DLD1 (cell line): Measurements from ENCODE around the gene POLN.
"Not testable (repeated sequence)": the region's sequence is repeated elsewhere in the genome, so short reads cannot be mapped to it uniquely, and the experiment has no call there.

Experiments used
- in situ Hi-C: cut with HindIII; loops from 2 replicates; pipeline ENCODE4 v1.10.0; 2017; ENCODE audit warnings: low sequenced_read_pairs

The POLN gene

DNA sequence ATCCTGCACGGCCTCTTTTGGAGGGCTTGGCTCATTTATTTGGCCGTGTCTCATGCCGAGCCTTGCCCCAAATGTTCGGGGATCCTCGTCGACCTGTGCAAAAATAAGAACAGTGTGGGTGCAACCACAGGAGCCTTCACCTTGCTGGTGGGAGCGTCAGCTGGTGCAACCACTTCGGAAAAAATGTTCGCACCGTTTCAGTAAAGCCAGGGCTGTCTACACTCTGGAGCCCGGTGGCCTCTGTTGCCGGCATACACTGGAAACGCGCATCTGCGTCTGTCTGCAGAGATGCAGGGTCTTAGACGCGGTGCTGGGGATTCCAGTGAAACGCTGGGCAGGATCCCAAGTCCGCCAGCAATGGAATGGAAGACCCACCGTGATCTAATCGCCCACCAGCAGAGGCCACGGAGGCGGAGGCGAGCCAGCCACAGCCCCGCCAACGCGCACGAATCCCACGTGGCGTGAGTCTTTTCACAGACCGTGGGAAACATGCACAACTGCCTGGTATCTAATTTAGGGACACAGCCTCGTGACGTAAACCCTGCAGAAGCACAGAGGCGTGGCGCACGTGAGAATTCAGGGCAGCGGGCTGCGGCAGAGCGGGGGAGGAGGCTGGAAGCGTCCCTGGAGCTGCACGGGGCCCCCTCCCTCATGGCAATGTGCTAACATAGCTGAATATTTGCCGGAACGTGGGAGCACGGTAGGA lies 33.8 kb upstream of the POLN start:
- in situ Hi-C loops: no loop called here

DNA sequence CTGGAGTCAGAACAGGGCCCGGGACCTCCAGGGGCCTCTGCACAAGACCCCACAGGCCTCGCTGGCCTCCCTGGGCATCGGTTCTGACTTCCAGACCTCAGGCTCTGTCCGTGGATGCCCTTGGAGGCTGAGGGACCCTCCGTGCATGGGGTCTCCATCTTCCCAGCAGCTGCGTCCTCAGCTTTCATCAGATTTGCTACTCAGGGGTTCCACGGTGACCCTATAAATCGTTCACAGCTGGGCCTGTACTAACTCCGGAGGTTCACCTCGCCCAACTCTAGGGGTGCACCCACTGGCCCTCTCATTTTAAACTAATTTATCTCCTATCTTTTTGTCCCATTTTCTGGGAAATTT lies 33.1 kb upstream of the POLN start:
- in situ Hi-C loops: not testable (repeated sequence)

DNA sequence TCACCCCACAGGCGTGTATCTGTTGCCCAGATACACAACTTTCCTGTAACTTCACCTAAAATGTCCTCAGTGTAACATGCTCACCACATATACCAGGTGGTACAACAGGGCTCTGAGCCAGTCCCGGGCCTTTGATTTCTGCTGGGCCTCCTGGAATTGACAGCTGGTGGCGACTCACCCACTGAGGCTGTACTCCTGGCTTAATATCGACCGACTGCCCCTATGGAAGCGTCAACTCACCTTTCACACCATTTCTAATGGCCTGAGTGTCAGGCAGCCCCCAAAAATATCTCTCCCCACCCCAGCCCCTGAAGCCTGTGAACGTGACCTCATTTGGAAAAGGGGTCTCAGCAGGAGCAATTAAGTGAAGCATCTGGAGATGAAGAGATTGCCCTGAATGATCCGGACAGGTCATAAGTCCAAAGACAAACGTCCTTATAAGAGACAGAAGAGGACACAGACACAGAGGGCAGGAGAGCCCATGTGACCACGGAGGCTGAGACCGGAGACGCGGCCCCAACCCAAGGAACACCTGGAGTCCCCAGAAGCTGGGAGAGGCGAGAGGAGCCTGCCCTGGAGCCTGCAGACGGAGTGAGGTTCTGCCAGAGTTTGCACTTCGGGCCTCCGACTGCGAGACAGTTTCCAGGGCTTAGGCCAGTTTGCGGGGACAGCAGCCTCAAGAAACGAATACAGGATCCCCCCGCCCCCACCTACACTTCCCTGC lies 32.6 kb upstream of the POLN start:
- in situ Hi-C loops: no loop called here

DNA sequence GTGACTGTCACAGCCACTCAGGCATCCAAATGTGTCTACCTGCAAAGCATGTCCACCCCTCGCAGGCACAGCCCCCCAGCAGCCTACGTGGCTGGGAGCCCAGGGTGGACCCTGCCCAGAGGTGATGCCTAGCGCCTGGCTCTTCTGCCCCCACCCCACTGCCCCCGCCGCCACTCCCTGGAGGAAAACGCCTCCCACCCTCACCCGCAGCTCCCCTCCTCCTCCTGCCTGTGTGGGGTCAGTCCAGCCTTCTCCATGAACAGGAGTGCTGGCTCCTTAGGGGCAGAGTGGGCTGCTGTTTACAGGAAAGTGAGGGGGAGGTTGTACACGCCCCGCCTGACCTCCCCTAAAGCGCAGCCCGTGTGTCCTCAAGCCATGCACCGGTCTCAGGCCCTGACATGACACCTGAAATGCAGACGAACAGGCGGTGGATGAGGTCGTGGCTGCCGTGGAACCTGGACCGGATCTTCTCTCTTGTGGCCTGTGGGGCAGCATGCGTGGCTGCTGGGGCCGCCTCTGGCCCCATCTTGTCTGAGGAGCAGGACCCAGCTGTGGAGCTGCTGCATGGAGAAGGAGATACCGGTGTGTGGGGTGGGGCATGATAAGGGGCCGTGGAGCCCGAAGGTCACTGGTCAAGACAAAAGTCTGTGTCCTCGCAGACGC lies 31.9 kb upstream of the POLN start:
- in situ Hi-C loops: no loop called here

DNA sequence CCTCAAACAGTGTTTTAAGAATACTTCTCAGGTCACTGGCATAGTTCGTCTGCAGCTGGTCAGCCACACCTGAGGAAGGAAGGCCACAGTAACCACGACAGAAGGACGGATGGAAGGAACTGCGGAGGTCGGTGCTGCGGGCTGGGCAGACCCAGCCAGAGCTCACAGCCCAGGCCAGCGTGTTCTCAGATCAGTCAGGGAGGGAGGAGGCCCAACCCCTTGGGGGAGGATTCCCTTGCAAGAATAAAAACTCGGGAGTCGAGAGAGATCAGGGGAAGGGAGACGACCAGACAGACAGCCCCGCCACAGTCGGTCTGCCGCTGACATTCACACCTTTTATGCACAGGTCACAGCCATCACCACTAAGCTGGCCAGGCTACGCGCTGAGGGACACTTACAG lies 31.3 kb upstream of the POLN start:
- in situ Hi-C loops: no loop called here

DNA sequence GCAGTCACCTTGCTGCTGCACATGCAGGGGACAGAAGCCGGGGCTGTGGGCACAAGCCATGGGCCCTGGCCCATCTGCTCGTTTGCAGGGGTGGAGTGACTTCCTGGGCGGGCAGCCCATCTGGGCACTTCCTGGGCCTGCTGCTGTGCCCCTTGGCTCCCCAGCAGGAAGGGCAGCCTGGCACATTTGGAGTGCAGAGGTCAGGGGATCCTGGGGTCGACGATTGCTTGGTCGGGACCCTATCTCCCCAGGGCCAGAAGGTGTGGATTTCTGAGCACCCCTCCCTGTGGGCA lies 30.9 kb upstream of the POLN start:
- in situ Hi-C loops: no loop called here

DNA sequence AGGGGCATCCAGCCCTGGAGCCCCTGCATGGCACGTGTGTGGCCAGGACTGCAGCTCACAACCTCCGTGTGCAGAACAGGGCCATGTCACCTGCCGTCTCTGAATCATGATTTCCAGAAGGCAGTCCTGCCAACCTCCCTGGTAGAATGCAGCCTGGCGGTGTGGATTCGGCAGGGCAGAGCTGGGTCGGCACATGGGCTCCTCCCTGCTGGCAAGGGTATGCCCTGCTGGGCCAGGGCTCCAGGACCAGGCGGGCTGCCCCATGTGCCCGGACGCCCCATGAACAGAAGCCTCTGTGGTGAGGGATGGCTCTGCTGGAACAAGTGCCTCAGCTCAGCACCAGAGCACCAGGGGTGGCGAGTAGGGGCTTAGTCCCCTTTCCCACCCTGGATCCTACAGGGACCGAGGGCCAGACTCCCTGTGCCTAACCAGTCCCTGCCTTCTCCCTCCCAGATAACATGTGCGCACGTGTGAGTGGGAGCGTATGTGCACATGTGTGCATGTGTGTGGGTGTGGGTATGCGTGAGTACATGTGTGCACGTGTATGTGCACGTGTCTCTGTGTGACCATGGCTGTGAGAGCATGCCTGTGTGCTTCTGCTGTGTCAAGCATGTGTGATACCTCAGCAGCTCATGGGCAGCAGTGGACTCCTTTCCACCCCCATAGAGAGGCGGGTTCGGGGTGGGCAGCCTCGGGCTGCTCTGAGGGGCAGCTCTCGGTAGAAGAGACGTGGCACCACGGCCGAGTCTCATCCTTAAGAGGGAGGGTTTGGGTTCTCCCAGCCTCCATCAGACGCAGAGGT lies 30.3 kb upstream of the POLN start:
- in situ Hi-C loops: no loop called here

DNA sequence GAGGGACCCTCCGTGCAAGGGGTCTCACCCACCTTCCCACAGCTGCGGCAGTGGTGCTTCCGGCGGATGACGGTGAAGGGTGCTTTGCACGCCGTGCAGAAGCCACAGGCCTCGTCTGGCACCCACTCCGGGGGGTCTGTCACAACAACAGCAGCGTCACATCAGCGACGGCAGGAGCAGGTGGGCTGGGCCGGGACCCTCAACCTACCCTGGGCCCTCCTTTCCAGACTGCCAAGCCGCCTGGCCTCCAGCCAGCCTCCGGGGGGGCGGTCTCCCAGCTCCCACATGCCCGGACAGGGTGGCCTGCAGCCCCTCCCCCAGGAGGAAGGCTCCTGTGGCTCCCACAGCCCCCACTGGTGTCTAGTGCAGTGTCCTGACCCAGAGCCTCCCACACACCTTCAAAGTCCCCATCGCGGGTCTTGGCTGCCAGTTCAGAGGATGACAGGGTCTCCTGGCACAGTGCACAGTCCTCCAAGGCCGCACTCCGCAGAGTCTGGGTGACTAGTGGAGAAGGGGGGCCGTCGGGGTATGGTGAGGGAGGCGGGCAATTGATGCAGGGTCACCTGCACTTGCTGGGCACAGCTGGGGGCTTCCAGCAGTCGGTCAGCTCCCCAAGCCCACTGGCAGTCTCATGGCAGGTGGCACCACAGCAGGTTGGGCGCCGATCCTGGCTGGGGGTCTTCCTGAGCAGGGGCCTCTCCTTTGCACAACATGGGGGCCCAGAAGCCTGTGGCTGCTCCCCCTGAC lies 29.5 kb upstream of the POLN start:
- in situ Hi-C loops: no loop called here

DNA sequence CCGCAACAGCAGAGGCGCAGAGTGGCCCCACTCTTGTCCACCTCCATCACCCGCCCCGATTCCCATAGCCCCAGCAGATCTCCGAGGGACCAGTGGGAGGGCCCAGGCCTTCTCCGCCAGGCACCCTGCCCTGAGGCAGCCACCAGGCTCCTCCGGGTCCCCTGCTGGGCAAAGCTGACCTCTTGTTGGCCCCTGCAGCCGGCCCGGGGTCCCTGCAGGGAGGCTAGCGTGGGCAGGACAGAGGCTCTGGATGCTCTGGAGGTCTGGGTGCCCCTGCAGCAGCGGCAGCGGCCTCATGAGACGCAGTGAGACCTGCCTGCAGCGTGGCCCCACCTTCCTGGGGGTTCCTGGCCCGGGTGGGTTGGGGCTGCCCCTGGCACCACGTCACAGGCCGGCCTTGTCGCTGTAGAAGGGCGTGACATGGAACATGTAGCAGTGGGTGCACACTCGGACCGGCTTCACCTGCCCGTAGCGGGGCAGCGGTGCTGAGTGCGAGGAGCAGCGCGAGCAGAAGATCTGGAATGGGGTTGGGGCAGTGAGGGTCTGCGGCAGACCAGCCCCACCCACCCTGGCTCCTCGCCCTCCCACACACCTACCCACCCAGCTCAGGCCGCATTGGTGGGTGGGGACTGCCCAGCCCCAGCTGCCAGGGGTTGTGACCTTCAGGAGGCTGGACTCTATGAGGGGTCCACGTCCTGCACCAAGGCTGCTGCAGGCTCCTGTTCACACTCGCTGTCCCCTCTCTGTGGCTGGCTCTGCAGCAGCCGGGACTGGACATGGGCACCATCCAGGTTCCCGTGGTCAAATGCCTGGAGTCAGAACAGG lies 28.6 kb upstream of the POLN start:
- in situ Hi-C loops: no loop called here

DNA sequence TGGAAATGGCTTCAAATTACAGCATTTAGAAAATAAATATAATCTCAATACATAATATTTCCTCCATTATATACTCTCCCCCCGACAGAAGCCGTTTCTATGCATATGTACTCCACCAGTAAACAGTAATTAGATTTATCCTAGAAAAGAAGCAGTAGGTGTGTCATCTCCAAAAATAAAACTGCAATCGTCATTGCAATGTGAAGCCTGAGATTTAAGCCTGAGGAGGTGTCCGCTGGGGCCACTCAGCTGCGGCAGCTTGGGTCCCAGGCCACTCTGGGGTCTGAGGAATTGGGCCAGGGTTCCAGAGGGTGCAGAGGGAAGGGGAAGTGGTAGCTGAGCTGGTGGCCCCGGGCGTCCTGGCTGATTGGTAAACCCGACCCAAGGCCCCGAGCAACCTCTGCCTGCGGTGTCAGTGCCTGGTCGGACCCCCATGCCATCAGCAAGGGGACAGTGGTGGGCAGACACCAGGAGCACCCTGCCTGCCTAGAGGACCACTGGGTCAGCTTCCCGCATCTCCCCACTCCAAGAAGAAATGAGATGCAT lies 27.8 kb upstream of the POLN start:
- in situ Hi-C loops: no loop called here

DNA sequence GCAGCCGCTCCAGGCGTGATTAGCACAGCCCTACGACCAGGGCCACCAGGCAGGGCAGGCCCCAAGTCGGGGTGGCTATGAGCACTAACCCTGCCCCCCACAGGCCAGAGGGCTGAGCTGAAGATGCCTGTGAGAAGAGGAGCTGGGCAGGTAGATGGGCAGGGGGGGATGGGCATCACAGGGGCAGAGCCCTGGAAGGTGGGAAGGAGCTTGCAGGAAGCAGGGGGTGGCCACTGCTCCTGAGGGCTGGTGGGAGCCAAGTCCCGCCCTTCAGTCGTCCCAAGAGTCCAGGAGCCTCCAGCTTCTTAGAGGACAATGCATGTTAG lies 27.2 kb upstream of the POLN start:
- in situ Hi-C loops: no loop called here

DNA sequence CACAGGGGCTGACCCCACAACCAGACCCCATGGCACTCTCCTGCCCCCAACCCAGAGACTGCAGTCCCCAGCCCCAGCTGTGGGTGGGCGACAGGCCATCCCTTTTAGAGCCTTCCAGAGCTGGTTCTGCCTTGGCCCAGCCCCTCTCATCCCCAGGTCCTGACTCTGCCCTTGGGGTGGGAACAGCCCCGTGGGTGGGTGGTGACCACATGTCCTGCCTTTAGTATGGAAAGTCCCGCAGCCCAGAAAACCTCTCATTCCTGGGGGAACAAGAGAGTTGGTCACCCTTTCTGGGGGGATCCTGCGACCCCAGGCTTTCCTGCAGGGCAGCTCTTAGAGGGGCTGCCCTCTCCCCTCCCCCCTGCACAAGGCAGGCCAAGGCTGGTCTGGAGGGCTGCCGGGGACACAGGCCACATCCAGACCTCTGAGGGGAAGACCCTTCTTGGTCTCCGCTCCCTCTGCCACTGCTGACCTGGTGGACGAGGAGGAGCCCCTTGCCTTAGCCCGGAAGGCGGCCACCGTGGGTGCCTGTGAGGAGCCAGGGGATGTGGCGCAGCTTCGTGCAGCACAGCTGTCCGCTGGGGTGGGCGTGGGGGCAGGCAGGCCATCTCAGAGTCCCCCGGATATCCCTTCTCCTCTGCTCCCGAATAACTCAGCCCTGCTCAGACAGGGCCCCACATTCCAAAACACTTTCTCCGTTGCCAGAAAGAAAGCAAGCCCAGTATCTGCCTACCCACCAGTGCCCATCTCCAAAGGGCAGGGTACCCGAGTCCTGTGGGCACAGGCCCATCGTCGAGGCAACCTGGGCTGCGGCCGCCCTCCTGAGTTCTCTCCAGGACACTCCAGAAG lies 26.7 kb upstream of the POLN start:
- in situ Hi-C loops: no loop called here

DNA sequence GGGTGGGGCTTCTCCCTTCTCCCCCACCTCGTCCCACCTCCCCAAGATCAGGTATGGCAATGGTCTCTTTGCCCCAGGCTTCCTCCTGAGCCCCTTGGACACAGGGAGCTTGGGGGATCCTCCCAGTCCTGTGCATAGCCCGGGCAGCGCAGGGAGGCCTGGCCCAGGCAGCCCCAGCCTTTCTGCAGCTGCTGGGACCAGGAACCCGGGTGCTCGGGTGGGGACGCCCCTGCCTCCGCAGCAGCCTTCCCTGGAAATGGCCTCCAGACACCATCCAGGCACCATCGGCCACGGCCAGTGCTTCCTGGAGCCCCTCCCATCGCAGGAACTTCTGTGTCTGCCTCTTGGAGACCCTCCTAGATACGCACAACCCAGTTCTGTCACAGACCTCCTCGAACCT lies 25.9 kb upstream of the POLN start:
- in situ Hi-C loops: no loop called here

DNA sequence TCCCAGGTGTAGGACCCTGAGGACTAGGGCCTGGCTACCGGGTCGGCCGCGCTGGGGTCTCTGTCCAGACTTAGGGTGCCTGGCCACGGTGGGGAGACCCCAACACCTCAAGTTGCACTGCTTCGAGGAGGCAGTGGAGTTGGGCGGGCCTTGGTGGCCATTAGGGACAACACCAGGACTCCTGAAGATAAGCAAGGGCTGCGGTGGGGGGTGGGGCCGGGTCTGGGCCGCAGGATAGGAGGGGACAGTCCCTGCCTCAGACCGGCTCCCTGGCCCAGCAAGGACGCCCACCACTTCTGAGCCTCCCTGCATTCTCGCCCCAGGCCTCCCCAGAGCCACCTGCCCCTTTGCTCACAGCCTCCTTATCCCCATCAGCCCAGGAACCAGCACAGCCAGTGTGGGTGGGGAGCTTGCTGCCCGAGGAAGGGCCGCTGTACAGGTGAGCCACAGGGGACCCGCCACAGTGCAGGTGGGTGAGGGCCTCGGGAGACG lies 25.4 kb upstream of the POLN start:
- in situ Hi-C loops: no loop called here

DNA sequence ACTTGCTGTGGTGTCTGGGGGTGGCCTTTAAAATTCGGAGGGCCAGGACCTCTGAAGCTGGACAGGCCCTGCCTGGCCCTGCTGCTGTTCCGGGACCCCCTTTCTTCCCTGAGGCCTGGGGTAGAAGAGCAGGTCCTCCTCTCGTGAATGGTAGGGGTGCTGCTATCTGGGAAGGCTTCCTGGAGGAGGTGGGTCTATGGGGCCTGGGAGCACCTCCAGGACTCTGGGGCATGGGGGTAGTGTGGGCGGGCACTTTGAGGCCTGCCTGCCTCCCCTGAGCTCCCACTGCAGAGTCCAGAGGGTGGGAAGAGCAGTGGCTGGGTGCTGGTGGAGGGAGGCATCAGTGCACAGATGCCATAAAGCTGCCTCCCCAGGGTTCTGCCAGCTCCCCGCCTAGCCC lies 24.9 kb upstream of the POLN start:
- in situ Hi-C loops: no loop called here

DNA sequence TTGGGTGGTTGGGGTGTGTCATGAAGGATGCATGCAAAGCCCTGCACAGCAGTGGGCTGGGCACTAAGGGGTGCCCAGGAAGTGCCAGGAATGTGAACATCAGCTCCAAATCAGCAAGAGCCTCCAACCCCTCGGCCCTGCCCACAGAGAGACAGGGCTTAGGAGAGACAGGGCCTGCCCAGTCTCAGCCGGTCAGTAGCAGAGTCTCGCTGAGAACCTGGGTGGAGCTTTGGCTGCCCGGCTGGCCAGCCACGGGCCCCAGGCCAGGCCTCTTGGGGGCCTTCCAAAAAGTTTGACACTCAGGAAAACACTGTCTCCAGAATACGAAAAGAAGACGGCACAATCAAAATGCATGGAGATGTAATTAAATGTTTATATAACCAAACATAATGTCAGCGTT lies 24.3 kb upstream of the POLN start:
- in situ Hi-C loops: no loop called here

DNA sequence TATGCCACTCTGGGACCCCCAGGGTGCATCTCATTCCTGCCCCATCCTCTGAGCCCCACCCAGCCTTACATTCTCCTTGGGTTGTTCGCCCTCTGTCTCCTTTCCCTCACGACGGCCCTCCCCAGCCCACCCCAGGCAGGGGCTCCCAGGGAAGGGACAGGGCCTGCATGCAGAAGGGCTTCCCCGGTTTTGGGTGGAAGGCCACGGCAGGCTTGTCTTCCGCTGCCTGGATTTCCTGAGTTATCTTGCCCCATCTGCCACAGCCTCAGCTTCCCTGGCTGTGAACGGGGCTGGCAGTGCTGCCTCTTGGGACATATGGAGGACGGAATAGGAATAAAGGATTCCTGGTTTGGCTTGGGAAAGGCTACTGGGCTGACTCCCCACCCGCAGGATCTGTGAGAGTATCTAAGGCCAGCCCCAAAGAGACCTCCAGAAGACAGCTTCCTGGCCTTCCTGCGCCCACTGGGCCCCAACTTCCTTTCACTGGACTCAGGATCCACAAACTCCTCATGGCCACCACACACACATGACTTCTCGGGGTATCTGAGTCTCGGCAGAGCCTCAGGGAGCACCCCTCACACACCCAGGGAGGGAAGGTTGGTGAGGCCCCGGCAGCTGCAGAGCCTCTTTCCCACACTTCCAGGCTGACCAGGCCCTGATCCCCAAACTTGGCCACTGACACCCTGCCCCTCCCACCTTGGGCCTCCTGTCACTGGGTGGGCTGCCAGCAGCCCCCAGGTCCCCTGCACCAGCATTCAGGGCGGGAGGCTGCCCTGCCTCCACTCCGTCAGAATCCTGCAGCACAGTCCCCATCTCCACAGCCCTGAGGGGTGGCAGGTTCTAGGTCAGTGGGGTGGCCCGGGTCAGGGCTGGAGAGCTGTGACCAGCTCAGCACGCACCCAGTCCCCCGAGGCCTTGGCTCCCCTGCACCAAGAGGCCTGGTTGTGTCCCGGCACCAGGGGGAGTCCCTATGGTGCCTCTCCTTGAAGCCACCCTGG lies 23.5 kb upstream of the POLN start:
- in situ Hi-C loops: no loop called here
